BE2C (cell line): ENCODE data around the gene GSDMA.

Experiments
- DNase-seq: peaks from one replicate; pipeline ENCODE4 v3.0.0-alpha.2; 2020
- H3K27me3 ChIP-seq: fragments of 250-450 bp; sonication (Bioruptor Pico); 2 replicates; pipeline ENCODE4 v1.5.1; 2020; ENCODE audit warnings: mild to moderate bottlenecking
- H3K36me3 ChIP-seq: fragments of 250-450 bp; sonication (Bioruptor Pico); 2 replicates; pipeline ENCODE4 v1.5.1; 2020; ENCODE audit warnings: mild to moderate bottlenecking
- H3K4me1 ChIP-seq: fragments of 250-450 bp; sonication (Bioruptor Pico); 2 replicates; pipeline ENCODE4 v1.5.1; 2020
- H3K4me3 ChIP-seq: 2 replicates; pipeline ENCODE4 v1.5.1; 2011; ENCODE audit warnings: low read depth, low read length
- H3K9me3 ChIP-seq: fragments of 250-450 bp; sonication (Bioruptor Pico); 2 replicates; pipeline ENCODE4 v1.5.1; 2020
- CTCF ChIP-seq: IDR thresholded peaks from 2 replicates; pipeline ENCODE4 v1.5.1; 2012; ENCODE audit warnings: mild to moderate bottlenecking, low read depth, low read length

Gene GSDMA

GRCh38 chr17:39951924-39952679 lies 10.7 kb upstream of the GSDMA start:
- H3K9me3 ChIP-seq, result no peaks in the 10 kb centered on the region
- H3K27me3 ChIP-seq, result no peaks in the 10 kb centered on the region
- no peak for DNase-seq
- H3K4me1 ChIP-seq, result peaks cover 5% of the 10 kb centered on the region; the same call in 1 of the 2 replicates
- no peaks in the 10 kb centered on the region for H3K36me3 ChIP-seq
- TF ChIP-seq CTCF, result no peak
- peak overlapping the region; percentile 12 for H3K4me3 ChIP-seq

DNA sequence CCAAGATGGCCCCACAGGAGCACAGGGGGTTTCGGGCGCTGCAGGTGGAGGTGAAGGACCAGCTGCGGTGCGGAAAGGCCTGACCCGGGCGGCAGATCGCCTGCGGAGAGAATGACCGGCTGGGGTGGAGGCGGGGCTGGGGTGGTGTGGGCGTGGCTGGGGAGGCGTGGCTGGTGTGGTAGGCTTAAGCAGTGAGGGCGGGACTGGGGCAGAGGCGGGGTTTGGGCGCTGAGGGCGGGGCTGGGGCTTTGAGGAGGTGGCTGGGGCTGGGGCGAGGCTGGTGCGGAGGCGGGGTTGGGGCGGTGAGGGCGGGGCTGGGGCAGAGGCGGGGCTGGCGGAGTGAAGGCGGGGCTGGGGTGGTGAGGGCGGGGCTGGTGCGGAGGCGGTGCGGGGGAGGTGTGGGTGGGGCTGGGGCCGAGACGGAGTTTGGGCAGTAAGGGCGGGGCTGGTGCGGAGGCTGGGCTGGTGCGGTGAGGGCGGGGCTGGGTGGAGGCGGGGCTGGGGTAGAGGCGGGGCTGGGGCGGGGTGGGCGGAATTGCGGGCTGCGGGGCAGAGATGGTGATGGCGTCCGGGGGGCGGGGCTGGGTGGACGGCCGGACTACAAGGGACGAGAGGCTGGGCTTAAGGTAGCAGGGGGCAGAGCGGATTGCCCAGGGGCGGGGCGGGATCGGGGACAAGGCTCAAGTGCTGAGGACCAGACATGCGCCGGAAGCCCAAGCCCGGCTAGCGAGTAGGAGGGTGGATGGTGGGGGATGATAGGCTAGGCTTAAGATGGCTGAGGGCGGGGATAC lies 9.9 kb upstream of the GSDMA start:
- peak; percentile 99 for DNase-seq
- H3K9me3 ChIP-seq, result no peaks in the 10 kb centered on the region
- TF ChIP-seq CTCF, result no peak
- H3K27me3 ChIP-seq, result no peaks in the 10 kb centered on the region
- peaks cover 5% of the 10 kb centered on the region; the same call in 1 of the 2 replicates for H3K4me1 ChIP-seq
- no peaks in the 10 kb centered on the region for H3K36me3 ChIP-seq
- peak overlapping the region; percentile 42 for H3K4me3 ChIP-seq

DNA sequence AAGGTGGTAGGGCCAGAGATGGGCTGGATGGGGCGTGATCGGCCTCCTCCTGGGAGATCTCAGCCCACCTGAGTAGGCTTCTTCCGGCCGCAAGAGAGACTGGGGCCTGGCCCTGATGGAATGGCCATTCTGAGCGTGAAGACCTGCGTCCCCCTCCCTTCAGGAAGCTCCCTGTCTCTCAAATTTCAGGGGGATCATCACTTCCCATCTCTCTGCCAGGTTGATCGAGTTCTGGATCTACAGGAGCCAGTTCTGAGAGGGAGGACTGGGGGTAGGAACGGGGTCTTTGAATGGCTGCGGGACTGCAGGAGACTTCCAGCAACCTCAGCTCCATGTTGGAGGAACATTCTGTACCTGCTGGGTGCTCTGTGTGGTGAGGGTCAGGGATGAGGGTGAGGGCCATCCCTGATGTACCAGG lies 9.3 kb upstream of the GSDMA start:
- DNase-seq, result no peak
- peaks cover 5% of the 10 kb centered on the region; the same call in 1 of the 2 replicates for H3K4me1 ChIP-seq
- no peaks in the 10 kb centered on the region for H3K27me3 ChIP-seq
- H3K9me3 ChIP-seq, result no peaks in the 10 kb centered on the region
- no peaks in the 10 kb centered on the region for H3K36me3 ChIP-seq
- no peak for TF ChIP-seq CTCF
- peak overlapping the region; percentile 42 for H3K4me3 ChIP-seq

DNA sequence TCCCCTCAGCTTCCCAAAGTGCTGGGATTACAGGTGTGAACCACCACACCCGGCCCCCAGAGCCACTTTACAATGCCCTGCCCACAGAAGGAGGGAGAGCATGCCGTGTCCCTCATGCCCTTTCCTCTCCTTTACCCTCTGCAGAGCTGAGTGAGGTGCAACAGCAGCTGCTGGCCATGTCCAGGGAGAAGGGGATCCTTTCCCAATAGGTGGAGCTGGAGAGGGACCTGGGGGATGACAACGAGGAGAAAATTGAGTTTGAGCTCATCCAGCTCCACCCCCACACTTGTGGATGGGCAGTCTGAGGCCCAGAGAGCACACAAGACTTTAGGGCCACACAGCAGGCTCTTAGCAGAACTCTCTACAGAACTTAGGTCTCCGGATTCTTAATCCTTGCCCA lies 7.9 kb upstream of the GSDMA start:
- no peaks in the 10 kb centered on the region for H3K9me3 ChIP-seq
- H3K4me1 ChIP-seq, result peaks cover 5% of the 10 kb centered on the region; the same call in 1 of the 2 replicates

DNA sequence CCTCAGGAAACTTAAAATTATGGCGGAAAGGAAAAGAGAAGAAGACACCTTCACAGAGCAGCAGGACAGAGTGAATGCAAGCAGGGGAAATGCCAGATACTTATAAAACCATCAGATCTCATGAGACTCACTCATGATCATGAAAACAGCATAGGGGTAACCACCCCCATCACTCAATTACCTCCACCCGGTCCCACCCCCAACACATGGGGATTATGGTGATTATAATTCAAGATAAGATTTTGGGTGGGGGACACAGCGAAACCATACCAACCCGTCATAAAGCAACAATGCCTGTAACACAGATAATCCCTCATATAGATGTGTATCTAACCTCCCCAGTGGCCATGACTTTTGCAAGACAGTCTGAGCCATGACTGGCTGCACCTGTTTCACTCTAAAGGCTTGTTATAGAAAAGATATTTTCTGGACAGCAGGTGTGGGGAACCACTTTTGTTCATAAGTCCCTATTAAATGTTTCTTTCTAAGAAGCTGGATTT lies 7.0 kb upstream of the GSDMA start:
- no peaks in the 10 kb centered on the region for H3K27me3 ChIP-seq
- no peaks in the 10 kb centered on the region for H3K36me3 ChIP-seq
- TF ChIP-seq CTCF, result no peak
- H3K4me1 ChIP-seq, result peaks cover 5% of the 10 kb centered on the region; the same call in 1 of the 2 replicates
- DNase-seq, result no peak
- H3K4me3 ChIP-seq, result no peak overlapping the region
- H3K9me3 ChIP-seq, result no peaks in the 10 kb centered on the region

More for the DNA sequence above, 7.9 kb upstream of the GSDMA start:
- TF ChIP-seq CTCF, result no peak
- H3K27me3 ChIP-seq, result no peaks in the 10 kb centered on the region
- H3K36me3 ChIP-seq, result no peaks in the 10 kb centered on the region
- no peak overlapping the region for H3K4me3 ChIP-seq
- no peak for DNase-seq
